Colon (tissue), 2 donors: ENCODE data around the gene PARVA.

Experiments used
- FAIRE-seq: peaks from 2 replicates; lab custom pipeline; 2012; peaks lifted over from hg19 to GRCh38; lab: Jason Lieb, UNC
- donor health status: control.
- donor health status: control.

Gene PARVA

GRCh38 chr11:12376259-12377081 lies 901 bp upstream of the PARVA start:
- no peak for FAIRE-seq

DNA sequence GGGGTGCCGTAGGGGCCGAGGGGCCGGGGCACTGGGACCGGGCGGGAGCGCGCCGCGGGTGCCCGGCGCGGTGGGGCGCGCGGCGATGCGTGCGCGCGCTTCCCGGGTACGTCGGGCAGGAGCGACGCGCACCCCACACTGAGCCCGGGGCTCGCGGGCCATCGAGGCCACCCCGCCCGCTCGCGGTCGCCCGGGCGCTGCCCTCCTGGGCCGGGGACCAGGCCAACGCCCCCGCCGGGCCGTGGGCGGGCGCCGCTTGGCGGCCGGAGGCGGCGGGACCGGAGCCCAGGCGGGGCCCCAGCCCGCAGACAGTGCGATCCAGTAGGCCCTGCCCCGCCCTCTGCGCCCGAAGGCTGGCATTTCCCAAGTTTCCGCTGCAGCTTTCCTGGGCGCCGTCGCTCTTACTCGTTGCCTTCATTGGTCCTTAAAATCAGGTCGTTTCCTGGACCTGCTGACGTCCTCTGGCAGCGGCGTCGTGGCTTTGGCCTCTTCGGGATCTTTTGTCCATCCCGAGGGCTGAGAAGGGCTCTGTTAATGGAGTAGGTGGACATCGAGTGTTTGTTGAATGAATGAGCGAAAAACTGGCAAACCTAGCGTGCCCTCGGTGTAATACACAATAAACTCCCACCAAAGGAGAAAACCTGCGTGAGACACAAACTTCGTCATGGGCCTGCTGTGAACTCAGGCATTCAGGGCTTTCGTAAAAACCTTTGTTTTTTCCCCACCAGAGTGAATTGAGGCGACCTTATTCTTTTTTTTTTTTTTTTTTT lies 638 bp downstream of the PARVA start:
- no peak for FAIRE-seq

DNA sequence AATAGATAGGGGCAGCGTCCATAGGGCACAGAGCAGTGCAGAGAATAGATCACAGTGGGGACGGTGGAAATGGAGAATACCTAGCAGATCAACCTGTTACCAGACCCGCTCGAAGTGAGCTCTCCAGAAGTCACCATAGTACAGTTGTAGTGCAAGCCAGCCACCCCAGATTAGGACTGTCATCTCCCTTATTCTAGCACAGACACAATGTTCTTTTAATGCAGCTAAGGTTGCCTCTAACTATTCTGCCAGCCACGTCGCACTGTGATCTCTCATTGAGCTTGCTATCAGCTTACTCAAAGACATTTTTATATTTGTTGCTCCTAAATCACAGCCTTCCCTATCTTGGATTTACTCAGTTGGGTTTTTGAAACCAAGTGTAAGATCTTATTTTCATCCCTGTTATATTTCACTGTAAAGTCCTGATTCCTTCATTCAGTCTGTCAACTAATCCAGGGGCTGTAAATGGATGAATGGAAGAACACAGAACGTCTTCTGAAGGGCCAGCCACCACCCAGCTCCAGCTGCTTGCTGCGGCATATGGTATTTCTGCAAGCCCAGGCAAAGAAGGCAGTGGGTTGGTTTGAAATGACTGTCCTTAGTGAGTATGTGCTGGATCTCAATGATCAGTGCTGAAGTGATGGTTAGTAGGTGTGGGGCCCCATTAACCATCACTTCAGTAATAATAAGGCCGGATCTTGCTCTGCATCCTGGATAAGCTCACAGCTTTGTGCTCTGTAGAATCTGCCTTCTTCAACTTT lies 3.4 kb downstream of the PARVA start:
- no peak for FAIRE-seq

- FAIRE-seq: no peak
Measured at GRCh38 chr11:12381875-12382274, 4.5 kb downstream of the PARVA start.

- FAIRE-seq: no peak
Measured at GRCh38 chr11:12382451-12382850, 5.1 kb downstream of the PARVA start.

GRCh38 chr11:12386309-12386708 lies 8.9 kb downstream of the PARVA start:
- FAIRE-seq: no peak

- FAIRE-seq: no peak
Measured at GRCh38 chr11:12386745-12387144, 9.4 kb downstream of the PARVA start.

- FAIRE-seq: no peak
Measured at GRCh38 chr11:12388173-12388572, 10.8 kb downstream of the PARVA start.

- no peak for FAIRE-seq
Measured at GRCh38 chr11:12388939-12389670, 11.7 kb downstream of the PARVA start.

- no peak for FAIRE-seq
Measured at GRCh38 chr11:12389676-12390657, 12.6 kb downstream of the PARVA start.

DNA sequence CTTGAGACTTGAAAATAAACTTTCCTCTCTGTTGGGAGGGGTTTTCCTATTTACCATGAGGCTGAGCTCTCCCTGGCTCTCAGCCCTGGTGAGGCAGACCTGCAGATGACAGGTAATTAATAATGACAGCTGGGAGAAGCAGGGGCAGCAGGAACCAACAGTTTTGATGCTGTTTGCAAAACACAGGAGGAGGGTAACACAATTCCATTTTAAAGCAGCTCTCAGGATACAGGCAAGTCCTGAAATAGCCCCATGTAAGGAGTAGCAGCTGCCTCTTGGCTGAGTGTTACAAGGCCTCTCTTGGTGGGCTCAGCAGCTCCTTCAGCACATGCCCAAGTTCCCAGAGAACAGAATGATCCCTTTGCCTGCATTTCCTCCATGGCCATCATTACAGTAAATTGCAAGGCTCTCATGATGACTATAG lies 13.3 kb downstream of the PARVA start:
- FAIRE-seq: no peak

GRCh38 chr11:12392672-12393071 lies 15.3 kb downstream of the PARVA start:
- FAIRE-seq: no peak

GRCh38 chr11:12393691-12394090 lies 16.3 kb downstream of the PARVA start:
- no peak for FAIRE-seq

DNA sequence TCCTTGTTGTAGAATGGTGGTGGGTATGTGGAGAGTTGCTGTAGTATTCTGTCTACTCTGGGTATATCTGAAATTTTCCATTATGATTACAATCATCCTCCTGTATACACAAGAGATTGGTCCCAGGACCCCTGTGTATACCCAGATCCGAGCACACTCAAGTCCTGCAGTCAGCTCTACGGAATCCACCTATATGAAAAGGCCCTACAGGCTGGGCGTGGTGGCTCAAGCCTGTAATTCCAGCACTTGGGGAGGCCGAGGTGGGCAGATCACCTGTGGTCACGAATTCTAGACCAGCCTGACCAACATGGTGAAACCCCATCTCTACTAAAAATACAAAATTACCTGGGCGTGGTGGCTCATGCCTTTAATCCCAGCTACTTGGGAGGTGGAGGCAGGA lies 17.2 kb downstream of the PARVA start:
- no peak for FAIRE-seq

GRCh38 chr11:12395333-12395732 lies 18.0 kb downstream of the PARVA start:
- FAIRE-seq: no peak

GRCh38 chr11:12397931-12398334 lies 20.6 kb downstream of the PARVA start:
- no peak for FAIRE-seq

- FAIRE-seq: no peak
Measured at GRCh38 chr11:12399355-12399754, 22.0 kb downstream of the PARVA start.

DNA sequence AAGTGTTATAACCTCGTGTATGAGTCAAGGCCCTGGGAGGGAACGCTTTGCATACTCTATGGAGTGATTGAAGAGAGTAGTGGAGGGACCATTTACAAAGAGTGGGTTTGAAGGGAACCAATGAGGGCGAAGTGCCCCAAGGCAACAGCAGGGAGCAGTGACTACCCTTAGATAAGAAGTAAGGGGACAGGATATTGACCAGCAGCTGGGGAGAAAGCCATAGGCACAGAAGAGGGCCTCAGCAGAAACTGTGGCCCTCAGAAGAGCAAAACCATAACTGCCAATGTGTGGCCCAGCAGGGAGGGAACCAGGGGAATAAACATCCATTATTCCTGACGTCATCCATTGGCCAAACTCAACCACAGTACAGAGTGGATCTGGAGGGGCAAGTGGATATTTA lies 24.7 kb downstream of the PARVA start:
- FAIRE-seq: no peak

DNA sequence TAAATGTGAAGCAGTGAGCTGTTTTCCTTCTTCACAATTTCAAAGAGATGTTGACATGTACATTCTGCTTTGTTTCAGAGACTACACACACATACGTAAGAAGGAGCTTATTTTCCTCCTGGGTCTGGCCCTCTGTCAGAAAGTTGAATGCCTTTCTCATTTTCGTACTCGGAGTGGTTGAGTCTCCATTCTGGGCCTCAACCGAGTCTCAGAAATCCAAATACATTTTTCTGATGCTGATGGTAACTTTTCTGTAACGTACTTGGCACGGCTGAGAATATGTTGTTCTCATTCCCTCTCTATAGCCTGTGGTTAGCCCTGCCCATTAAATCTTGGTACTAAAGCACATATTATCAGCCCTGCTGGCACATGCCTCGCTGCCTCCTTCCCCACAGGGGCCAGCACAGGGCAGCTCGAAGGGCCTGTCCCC lies 25.3 kb downstream of the PARVA start:
- no peak for FAIRE-seq

DNA sequence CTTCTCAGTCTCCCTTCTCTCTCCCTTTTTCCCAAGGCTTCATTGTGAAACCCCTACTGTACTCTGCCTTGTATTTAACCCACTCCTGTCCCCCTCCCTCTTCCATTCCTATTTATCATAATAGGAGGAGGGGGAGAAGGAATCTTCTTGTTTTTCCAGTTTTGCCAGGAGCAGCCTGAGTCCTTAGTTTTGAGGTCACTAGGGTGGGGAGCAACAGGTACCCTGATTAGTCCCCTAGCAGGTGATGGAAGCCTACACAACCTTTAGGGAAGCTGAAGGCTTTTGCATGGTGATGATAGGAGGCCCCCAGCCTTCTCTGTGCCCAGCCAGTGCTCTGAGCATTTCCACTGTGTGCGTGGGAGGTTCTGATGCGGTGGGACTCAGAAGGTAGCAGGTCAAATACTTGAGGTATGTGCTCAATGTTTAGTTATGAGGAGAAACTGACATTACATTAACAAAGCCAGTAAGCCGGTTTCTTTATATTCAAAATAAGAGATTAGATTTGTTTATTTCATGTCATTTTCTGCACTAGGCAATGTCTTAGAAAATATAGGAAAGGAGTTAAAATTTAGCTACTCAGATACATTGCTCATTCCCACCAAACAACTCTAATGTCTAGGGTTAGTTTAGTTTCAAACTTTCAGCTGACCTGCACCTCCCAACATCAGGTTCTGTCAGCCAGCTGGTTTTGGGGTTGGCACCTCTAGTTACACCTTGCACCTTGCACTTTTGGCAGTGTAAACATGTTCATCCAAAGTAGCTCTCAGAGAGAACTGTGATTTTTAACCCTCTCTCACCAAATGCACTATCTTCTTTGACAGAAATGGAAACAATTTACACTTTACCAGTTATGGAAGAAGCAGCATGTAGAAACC lies 26.0 kb downstream of the PARVA start:
- FAIRE-seq: no peak
